ENCODE data around the gene TP53TG5.

Gene TP53TG5

DNA sequence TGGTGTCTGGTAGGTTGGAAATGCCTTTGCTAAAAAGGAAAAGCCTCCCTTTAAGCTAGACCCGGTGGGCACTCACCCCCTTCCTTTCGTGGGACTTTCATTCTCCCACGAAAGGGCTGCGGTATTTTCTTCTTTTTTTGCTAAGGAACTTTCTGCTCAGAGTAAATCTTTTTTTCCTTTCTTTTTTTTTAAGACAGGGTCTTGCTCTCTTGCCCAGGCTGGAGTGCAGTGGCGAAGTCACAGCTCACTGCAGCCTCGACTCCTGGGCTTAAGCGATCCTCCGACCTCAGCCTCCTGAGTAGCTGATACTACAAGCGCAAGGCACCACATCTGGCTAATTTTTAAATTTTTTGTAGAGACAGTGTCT, 4.0 kb downstream of the TP53TG5 start:
- CTCF ChIA-PET, result interaction anchor here (0.6 to 5.4 kb wide), 42 partner anchors 9 to 397 kb away, joined by 3 to 95 read pairs (median 6); partner anchors contain the start of genes DBNDD2, PIGT, SDC4 and SYS1
- H3K4me1 ChIP-seq (ENCODE audit: control insufficient read depth, insufficient read depth, low read length), result no peaks in the 10 kb centered on the region
- no peaks in the 10 kb centered on the region for H3K9me3 ChIP-seq (ENCODE audit: control insufficient read depth, insufficient read depth, low read depth, low read length)
- peaks cover 0 to 4% of the 10 kb centered on the region in 2 experiments; a peak in 1 of 3 replicates for H3K36me3 ChIP-seq (ENCODE audit: control insufficient read depth in 2 of 2, insufficient read depth in 1 of 2, low read length in 2 of 2)
- POLR2A ChIA-PET, result interaction anchor here (1.0 to 1.6 kb wide), 6 partner anchors 11 to 63 kb away, joined by 3 to 14 read pairs (median 8); partner anchors contain the start of genes PIGT, SDC4 and SYS1
- TF ChIP-seq BCL11B (tag by site-specific recombination; IDR thresholded peaks at IDR 0.05; ENCODE audit: low read depth) (no peak), ZNF157 (tag by site-specific recombination; IDR thresholded peaks at IDR 0.05) (no peak), SALL2 (tag by site-specific recombination; IDR thresholded peaks at IDR 0.05; ENCODE audit: borderline replicate concordance) (no peak), WT1 (tag by site-specific recombination; IDR thresholded peaks at IDR 0.05) (no peak), ZNF426 (tag by site-specific recombination; IDR thresholded peaks at IDR 0.05) (no peak), SP2 (tag by site-specific recombination; IDR thresholded peaks at IDR 0.05) (no peak), ZNF654 (tag by site-specific recombination; IDR thresholded peaks at IDR 0.05; ENCODE audit: low read depth) (no peak), ZNF140 (tag by site-specific recombination; IDR thresholded peaks at IDR 0.05) (no peak), ZNF837 (tag by site-specific recombination; IDR thresholded peaks at IDR 0.05) (no peak), SETDB1 (IDR thresholded peaks at IDR 0.05; ENCODE audit: insufficient read length, low read length) (no peak), ZBTB8A (tag by site-specific recombination; IDR thresholded peaks at IDR 0.05) (0 out of 2 replicates have a peak, but pooled peaks have one; percentile 0), ZNF121 (tag by site-specific recombination; IDR thresholded peaks at IDR 0.05) (peak; percentile 95), KLF9 (tag by site-specific recombination; IDR thresholded peaks at IDR 0.05; ENCODE audit: low read depth) (no peak), ZNF132 (tag by site-specific recombination; IDR thresholded peaks at IDR 0.05; ENCODE audit: borderline replicate concordance) (no peak), PRDM1 (tag by site-specific recombination; IDR thresholded peaks at IDR 0.05) (peak; percentile 52; the same call in 1 of the 2 replicates), ZNF37A (tag by site-specific recombination; IDR thresholded peaks at IDR 0.05) (no peak), ZNF239 (tag by site-specific recombination; IDR thresholded peaks at IDR 0.05) (no peak), SP7 (tag by site-specific recombination; IDR thresholded peaks at IDR 0.05) (0 out of 2 replicates have a peak, but pooled peaks have one; percentile 6)
- TF ChIP-seq, protein P1, sequence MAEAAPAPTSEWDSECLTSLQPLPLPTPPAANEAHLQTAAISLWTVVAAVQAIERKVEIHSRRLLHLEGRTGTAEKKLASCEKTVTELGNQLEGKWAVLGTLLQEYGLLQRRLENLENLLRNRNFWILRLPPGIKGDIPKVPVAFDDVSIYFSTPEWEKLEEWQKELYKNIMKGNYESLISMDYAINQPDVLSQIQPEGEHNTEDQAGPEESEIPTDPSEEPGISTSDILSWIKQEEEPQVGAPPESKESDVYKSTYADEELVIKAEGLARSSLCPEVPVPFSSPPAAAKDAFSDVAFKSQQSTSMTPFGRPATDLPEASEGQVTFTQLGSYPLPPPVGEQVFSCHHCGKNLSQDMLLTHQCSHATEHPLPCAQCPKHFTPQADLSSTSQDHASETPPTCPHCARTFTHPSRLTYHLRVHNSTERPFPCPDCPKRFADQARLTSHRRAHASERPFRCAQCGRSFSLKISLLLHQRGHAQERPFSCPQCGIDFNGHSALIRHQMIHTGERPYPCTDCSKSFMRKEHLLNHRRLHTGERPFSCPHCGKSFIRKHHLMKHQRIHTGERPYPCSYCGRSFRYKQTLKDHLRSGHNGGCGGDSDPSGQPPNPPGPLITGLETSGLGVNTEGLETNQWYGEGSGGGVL (tag by site-specific recombination; IDR thresholded peaks at IDR 0.05), result no peak
- TF ChIP-seq, protein P2, sequence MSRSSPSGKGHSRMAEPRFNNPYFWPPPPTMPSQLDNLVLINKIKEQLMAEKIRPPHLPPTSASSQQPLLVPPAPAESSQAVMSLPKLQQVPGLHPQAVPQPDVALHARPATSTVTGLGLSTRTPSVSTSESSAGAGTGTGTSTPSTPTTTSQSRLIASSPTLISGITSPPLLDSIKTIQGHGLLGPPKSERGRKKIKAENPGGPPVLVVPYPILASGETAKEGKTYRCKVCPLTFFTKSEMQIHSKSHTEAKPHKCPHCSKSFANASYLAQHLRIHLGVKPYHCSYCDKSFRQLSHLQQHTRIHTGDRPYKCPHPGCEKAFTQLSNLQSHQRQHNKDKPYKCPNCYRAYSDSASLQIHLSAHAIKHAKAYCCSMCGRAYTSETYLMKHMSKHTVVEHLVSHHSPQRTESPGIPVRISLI (tag by site-specific recombination; IDR thresholded peaks at IDR 0.05), result peak; percentile 66
- TF ChIP-seq, protein P3, sequence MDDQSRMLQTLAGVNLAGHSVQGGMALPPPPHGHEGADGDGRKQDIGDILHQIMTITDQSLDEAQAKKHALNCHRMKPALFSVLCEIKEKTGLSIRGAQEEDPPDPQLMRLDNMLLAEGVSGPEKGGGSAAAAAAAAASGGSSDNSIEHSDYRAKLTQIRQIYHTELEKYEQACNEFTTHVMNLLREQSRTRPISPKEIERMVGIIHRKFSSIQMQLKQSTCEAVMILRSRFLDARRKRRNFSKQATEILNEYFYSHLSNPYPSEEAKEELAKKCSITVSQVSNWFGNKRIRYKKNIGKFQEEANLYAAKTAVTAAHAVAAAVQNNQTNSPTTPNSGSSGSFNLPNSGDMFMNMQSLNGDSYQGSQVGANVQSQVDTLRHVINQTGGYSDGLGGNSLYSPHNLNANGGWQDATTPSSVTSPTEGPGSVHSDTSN (CRISPR knock-in tag; IDR thresholded peaks at IDR 0.05), result no peak
- TF ChIP-seq, protein P4, sequence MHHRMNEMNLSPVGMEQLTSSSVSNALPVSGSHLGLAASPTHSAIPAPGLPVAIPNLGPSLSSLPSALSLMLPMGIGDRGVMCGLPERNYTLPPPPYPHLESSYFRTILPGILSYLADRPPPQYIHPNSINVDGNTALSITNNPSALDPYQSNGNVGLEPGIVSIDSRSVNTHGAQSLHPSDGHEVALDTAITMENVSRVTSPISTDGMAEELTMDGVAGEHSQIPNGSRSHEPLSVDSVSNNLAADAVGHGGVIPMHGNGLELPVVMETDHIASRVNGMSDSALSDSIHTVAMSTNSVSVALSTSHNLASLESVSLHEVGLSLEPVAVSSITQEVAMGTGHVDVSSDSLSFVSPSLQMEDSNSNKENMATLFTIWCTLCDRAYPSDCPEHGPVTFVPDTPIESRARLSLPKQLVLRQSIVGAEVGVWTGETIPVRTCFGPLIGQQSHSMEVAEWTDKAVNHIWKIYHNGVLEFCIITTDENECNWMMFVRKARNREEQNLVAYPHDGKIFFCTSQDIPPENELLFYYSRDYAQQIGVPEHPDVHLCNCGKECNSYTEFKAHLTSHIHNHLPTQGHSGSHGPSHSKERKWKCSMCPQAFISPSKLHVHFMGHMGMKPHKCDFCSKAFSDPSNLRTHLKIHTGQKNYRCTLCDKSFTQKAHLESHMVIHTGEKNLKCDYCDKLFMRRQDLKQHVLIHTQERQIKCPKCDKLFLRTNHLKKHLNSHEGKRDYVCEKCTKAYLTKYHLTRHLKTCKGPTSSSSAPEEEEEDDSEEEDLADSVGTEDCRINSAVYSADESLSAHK (tag by site-specific recombination; IDR thresholded peaks at IDR 0.05), result no peak
- no peak overlapping the region for H3K27ac ChIP-seq (ENCODE audit: extremely low read depth, low read depth, low read length)
- H3K4me3 ChIP-seq (ENCODE audit: low read depth, low read length), result no peak overlapping the region

Data from HEK293 (cell line).